HS-5 (cell line): ENCODE measurements around the gene FAR2.
"Not testable (repeated sequence)": the region's sequence is repeated elsewhere in the genome, so short reads cannot be mapped to it uniquely, and the experiment has no call there.

ENCODE experiments used
- DNase-seq: peaks from one replicate; pipeline ENCODE4 v3.0.0-alpha.2; 2012; ENCODE audit warnings: low read depth

Gene FAR2

DNA sequence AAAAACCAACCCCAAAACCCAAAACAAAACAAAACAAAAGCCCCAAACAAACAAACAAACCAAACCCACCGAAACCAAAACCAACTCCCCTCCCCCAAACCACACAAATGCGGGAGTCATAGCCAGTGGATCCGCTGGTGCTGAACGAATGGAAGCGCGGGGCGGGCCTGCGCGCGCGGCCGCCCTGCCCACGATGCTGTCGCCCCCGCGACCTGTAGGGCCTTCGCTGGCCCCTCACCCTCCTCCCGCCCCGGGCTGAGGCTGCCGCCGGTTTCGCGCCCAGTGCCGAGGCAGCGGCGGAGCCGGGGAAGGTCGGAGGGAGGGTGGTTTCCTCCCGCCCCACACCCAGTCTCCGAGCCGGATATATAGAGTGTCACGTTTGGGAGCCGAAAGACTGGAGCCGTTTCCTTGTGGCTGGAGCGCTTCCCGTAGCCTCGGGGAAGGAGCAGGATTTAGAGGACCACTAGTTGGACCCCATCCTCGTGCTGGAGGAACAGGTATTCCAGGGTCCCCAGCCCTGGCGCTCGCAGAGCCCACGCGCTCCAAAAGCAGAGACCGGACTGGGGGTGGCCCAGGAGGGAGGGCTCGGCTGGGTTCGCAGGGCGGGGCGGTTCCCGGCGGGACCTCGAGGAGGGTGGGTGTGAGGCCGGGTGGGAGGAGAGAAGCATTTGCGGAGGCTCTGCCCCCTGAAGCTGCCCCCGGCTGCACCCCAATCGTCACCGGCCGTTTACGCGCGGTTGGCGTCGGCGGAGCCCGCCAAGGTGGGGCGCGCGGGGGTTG is at the start of gene FAR2:
Gene FAR2 (plus strand): TSS at position 368 of the 780 bp plus-strand sequence. CDS start 121,172 bp downstream, outside the sequence.
- DNase-seq, result peak; percentile 26

DNA sequence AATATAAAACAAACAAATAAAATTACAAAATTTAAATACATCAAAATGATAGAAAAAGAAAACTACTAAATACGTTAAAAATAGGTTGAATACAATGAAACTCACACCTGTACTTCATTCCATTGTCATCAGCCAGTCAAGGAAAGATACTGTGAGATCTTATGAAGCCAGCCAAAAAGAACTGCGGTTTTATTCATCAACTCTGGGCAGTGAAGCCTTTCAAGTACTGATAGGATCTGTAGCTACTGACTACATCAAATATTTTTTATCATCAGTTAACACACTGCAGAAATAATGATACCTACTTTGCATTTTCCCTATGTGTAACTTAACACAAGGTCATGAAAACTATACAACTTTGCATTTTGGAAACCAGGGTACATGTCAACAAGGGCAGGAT is 46.3 kb upstream of the FAR2 start:
- no peak for DNase-seq

DNA sequence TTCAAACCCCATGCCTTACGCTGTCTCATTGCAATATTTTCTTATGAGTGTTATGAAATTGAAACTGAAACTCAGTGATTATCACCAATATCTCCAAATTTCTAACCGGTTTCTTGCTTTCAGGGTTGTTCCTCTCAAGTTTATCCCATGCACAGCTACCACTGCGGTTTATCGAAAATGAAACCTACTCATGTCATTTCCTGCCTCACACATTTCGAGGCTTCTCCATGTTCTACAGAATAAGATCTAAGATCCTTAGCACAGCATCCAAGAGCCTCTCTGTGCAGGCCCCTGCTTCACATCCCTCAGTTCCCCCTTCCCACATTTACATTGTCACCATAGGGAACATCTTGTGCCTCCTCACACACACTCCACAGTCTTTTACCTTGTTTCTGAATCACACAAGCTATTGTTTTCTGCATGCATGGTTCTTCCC is 45.5 kb upstream of the FAR2 start:
- DNase-seq, result no peak

DNA sequence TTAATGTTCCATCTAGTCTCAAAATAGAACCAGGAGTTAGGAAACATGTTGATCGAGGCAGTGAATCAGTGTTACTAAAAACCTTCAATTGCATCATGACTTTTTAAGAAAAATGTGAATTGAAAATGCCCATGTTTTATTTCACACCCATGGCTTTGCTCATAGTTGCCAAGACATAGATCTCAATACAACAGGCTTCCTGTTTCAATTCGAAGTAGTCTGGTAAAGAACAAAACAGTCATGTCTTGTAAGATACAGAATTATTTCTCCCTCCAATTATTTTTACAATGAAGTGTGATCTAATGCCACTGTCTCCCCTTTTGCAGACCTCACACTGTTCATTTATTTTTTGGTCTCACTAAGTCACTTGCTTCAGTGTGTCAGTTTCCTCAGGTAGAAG is 44.6 kb upstream of the FAR2 start:
- DNase-seq, result no peak

DNA sequence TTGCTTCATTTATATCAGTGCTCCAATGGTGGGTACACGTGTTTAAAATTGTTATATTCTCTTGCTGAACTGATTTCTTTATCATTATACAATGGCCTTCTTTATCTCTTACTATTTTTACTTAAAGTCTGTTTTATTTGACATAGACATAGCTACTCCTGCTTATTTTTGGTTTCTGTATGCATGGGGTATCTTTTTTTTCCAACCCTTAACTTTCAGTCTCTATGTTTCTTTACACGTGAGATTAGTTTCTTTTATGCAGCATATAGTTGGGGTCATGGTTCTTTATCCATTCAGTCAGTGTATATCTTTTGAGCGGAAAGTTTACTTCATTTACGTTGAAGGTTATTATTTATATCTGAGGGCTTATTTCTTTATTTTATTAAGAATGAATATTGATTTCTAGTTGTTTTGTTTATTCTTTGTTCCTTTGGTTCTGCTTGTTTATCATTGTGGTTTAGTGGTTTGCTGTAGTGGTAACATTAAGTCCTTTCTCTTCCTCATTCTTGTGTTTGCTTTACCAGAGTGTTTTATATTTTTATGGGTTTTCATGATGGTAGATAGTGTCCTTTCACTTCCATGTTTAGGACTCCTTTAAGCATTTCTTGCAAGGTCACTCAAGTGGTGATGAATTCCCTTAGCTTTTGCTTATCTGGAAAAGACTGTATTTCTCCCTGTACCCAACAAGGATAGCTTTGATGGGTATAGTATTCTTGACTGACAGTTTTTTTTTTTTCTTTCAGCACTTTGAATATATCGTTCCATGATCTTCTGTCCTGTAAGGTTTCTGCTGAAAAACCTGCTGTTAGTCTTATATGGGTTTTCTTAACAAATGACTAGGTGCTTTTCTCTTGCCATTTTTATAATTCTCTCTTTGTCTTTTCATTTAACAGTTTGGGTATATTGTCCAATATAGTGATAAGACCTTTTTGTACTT is 38.3 kb upstream of the FAR2 start:
- no peak for DNase-seq

DNA sequence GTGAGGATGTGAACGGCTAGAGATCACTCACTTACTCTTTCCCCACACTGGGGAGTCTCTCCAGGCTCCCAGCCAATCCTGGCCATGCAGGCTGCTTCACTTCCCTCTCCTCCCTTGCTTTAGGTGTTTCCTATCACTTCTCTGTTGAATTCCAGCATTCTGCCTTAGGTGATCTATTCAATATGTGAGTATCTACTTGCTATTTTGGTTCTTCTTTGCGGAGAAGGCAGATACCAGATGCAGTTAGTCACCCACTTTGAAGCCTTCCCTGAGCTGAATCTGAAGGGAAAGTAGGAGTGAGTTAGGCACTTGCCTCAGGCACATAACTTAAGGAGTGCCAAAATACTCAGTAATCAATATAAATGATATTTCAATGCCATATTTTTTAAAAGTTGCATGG is 36.0 kb upstream of the FAR2 start:
- peak; percentile 2 for DNase-seq

DNA sequence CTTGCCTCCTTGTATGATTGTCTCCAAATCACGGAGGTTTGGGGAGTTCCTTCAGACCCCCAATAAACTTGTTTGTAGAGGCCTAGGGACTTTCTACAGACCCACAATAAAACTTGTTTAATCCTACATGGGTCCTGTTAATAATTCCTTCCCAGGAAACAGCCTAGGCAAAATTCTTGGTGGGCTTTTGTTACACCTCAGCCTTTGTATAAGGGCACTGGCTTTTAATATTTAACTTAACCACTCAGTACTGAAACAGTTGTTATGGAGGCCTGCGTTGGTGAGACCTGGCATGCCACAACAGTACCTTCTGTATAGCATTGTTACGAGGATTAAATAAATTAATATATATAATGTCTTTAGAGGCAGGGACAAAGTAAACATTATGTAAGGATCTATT is 32.7 kb upstream of the FAR2 start:
- no peak for DNase-seq

DNA sequence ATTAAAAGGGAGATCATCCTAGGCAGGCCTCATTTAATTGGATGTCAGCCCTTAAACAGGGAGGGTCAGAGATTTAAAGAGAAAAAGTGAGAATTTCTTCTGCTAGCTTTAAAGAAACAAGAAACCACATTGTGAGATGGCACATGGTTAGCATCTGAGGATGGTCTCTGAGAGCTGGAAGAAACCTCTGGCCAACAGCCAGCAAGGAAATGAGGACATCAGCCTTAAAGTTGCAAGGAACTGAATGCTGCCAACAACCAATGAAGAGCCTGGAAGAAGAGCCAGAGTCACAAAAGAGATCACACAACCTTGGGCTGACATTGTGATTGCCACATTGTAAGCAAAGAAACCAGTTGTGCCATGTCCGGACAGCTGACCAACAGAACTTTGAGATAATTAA is 17.5 kb upstream of the FAR2 start:
- DNase-seq, result no peak

DNA sequence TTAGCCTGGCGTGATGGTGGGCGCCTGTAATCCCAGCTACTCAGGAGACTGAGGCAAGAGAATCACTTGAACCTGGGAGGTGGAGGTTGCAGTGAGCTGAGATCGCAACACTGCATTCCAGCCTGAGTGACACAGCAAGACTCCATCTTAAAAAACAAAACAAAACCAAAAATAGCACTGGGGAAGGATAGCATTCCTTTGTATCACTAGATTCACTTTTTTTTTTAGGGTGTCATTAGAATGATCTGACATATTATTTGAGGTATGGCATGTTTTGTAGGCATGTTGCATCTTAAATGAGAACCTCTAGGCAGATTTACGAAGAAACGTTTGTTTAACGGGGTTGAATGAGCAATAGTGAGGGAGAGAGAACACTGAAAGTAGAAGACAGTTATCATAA is 16.8 kb upstream of the FAR2 start:
- DNase-seq, result no peak

DNA sequence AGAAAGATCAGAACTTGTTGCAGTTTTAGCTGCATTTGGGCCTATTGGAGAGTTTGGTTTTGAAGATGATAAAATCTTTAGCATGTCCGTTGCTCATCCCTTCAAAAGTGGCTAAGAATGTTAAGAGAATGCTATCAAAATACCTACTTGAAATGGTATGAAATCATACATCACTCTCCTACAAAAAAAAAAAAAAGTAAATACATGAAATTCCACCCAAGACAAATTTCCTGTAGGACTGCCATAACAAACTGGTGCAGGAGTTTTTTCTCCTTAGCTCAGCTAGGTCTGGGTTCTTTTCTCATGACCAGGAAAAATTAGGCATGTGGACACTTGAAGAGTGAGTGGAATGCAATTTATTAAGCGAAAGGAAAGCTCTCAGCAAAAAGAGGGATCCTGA is 15.9 kb upstream of the FAR2 start:
- DNase-seq, result no peak

DNA sequence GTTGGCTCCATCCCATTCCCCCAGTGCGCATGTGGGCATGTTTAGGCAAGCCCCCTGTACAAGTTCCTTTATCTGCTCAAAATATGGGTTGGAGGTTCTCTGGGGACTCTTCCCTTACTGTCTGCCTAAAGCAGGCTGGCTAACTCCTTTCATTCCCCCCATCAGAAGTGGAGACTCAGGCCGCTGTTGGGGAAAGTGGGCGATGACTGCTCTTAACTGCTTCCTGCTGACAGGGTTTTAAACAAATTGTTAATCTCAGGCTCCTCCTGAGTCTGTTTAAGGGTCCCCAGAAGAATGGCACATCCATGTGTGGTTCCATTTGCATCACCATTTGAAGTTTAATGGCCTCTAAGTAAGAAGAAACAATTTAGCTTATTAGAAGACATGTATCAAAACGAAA is 15.4 kb upstream of the FAR2 start:
- no peak for DNase-seq

DNA sequence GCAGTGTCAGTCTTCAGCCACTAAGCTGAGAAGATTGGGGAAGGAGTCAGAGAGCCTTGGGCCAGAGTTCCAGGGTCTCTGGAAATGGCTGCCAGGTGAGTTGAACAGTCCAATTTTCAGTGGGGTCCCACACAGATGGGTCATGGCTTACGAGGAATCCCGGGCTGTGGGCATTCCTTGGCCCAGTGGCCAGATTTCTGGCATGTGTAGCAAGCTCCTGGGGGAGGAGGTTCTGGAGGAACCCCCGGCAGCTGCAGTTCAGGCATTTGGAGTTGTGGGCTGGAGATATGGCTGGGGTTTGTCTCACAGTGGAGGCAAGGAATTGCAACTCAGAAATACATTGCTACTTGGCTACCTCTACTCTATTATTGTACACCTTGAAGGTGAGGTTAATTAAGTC is 10.8 kb upstream of the FAR2 start:
- not testable (repeated sequence) for DNase-seq

DNA sequence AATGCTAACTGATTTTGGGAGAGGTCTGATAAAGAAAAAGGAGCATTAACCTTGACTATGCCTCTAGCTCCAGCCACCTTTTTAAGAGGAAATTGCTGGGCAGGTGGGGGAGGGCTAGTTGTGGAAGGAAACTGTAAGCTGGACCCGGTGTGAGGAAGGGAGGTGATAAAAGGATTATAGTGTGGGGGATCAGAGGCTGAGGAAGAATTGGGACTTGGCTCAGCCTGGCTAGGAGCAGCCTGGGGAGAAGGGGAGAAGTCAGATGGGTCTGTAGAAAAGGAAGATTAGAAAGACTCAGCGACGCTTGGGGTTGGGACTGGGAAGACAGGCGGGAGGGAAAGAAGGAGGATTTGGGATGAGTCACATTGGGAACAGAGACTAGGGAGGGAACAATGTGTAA is 10.2 kb upstream of the FAR2 start:
- not testable (repeated sequence) for DNase-seq

DNA sequence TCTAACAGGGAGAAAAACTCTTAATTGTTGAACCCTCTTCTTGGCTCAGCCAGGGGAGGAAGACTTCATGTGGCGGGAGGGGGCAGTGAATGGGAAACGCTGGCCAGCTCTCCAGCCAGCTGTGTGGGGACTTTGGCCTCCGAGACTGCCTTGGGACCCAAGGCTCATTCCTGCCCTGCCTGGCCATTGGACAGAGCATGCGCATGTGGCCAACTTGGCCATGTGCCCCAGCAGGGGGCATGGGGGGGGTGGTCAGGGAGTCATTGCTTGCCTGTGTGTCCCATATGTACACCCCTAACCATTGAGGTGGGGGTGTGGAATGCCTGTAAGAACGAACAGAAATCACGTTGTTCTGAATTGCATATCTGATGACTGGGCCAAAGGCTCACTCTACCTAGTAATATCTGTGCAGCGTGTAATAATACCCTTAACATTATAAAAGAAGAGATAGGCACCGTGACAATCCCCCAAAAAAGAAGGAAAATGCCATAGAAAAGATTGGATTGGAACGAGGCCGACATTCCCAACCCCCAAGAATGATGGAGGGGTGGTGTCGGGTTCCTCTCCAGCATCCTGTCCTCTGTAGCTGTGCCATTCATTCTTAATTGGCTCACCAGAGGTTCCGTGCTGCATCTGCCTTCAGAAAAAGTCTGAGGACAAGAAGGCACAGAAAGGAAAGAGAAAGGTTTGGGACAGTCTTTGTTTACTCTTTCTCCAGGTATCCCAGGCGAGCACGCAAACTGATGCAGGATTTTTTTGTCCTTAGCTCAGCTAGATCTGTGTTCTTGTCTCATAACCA is 3.5 kb upstream of the FAR2 start:
- no peak for DNase-seq

DNA sequence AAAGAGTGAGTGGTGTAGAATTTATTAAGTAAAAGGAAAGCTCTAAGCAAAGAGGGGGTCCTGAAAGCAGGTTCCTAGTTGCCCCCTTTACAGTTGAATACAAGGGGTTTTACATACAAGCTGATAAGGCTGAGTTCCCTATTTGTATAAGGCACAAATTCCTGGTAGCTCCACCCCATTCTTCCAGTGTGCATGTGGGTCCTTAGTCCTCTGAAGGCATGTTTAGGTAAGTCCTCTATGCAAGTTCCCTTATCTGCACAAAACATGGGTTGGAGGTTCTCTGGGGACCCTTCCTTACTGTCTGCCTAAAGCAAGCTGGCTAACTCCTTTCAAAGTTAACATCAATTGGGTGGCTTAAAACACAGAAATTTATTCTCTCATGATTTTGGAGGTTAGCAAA is 2.9 kb upstream of the FAR2 start:
- no peak for DNase-seq

DNA sequence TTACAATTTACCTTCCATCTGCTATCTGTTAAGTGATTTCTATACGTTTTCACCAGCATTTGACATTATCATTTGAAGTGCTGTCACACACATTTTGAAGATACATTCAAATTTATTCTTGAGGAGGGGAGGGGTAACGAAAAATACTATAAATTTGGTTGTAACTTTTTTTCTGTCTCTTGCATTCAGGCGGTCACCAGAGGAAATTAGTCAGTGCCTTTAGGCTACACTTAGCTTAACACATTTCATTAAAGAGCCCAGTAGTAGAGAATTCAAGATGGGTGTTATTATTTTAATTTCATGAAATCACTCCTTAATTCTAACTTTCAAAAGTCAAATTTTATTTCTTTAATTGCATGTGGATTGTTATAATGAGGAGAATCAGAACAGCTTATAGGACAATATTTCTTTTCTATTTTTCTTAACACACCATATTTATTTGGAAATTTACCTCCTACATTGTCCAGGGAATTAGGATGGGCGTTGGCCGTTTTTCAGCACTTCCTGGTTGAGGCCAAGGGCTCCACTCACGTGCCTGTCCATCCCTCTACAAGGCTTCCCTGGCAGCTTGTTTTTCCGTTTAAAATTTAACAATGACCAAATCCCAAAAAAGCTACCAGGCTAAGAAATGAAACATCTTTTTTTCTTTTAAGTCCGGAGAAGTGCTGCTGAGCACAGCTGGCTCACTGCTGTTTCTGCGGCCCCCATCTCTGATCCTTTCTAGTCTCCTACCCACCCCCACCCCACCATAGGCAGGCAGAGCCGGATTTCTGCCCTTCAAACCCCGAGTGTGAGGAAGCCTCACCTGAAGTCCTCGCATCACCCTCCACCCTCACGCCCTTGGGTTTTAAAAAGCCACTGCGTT is 1.1 kb upstream of the FAR2 start:
- DNase-seq, result peak; percentile 25

DNA sequence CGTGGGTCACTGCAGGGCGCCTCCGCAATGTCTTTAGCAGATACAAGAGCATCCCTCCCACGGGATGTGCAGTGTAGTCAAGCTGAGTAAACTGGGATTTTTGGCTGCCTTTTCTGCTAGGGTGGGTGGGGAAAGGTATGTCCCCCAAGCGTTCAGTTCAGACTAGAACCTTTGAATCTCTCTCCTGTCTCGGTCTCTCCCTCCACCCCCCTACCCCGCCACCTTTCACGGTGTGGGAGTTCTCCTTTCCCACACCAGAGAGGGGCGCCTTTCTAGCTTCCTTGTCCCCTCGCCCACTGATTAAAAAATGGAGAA is 525 bp upstream of the FAR2 start:
- DNase-seq, result no peak

DNA sequence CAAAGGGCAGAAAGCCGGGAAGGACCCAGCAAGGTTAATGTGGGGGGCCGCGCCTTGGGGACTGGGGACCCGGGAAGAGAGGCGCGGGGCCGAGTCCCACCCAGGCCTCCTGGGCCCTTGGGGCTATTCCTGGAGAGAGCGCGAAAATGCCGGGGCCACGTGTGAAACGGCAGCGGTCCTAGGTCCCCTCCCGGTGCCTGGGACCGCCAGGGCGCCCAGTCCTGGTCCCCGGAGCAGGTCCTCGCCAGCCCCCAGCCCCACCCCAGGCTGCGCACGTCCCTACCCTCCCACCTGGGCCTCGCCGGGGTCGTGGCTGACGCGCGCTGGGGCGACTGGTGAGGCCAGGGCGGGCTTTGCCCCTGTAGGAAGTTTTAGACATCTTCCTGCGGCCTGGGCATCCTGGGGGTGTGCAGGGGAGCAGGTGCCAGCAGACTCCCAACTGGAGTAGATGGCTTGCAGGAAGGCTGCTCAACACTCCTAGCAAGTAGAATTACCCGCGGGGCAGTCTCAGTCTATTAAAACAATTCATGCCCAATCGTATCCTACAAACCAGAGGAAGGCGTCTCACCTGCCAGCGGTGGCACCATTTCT is 708 bp downstream of the FAR2 start:
- no peak for DNase-seq

DNA sequence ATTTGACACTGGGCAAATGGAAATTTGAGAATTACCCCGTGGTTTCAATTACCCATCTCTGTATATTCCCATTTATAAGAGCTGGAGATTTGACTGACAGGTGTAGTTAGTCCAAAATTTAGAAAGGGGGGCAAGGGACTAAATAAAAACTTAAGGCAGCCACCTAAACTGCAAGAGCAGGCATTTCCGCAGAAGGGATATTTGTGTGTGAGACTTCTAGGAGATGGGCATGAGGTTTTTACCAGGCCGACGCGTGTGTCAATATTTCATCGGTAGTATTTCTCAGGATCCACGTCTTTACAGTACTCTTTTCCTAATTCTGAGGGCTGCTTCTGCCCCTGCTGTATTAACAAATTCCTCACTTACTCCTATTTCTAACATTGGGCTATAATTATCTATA is 1.4 kb downstream of the FAR2 start:
- no peak for DNase-seq

DNA sequence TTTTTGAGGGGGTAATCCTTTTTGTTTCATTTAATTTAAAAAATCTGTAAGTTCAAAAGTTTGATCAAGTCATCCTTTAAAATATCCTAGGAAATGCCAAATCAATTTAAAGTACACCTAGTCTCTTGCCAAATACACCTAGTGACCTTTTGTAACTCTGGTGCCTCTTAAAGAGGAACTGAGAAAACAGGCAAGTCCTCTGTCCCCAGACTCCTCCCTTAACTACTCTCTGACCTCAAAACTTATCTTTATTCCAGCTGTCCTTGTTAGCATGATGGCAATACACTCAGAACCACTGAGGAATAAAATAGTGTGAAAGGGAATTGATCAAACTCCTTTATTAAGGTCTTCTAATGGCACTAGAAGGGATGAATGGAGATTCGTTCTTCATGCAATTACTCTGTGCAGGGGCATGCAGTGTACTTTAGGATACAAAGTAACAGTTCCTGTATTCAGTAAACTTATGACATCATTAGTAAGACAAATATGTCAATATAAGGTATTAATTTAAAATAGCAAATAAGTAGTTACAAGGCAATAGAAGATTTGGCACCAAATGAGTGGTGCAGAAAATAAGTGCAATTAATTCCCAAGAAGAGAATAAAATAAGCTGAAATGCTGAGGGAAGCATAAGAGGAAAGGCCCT is 3.3 kb downstream of the FAR2 start:
- no peak for DNase-seq
